ENCODE measurements around the gene GDPGP1.
"Not testable (repeated sequence)": the region's sequence is repeated elsewhere in the genome, so short reads cannot be mapped to it uniquely, and the experiment has no call there.

Gene GDPGP1, protein sequence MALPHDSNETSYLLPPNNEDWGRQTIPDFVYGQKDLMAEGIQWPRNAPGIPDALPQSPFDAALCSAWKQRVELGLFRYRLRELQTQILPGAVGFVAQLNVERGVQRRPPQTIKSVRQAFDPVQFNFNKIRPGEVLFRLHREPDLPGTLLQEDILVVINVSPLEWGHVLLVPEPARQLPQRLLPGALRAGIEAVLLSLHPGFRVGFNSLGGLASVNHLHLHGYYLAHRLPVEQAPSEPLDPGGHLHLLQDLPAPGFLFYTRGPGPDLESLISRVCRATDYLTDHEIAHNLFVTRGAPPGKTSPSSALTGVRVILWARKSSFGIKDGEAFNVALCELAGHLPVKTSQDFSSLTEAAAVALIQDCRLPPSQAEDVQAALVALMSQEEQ

DNA sequence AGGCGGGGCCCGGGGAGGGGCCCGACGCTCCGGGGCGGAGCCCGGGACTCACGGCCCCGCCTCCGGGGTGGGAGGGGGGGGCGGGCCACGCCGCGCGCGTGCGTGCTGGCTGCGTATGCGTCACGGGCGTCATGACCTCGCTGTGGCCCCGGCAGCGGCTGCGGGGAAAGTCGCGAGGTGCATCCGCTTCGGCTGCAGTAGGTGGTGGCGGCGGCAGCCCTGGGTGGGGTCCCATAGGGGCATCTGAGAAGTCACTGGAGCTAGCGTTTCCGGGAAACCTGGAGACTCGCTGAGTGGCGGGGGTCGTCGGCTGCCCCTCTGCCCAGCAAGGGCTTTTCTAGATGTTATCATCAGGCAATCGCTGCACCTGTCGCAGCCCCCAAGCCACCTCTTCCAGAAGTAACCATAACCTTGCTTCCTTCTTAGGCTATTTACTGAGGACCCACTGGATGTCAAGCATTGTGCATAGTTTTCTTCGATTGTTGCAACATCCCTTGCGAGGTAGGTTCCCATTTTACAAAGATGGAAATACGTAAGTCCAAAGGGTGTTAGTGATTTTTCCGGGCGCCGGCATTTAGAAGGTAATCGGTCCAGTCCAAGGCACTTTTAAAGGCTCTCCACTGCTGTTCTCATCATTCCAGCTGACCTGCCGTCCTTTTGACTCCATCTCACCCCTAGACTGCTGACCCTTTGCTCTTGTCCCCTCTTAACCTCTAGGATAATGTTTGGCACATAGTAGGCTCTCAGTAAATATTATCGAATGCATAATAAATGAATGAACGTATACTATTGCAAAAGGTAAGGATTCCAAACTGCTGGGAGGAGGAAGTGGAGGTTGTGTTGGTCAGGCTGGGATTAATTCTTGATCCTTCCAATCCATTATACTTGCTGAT lies at the start of gene GDPGP1:
Gene GDPGP1, plus strand, starts transcription at position 114 of the 893 bp plus-strand sequence. CDS start 6,700 bp downstream, outside the sequence.
- DNase-seq: no peak

DNA sequence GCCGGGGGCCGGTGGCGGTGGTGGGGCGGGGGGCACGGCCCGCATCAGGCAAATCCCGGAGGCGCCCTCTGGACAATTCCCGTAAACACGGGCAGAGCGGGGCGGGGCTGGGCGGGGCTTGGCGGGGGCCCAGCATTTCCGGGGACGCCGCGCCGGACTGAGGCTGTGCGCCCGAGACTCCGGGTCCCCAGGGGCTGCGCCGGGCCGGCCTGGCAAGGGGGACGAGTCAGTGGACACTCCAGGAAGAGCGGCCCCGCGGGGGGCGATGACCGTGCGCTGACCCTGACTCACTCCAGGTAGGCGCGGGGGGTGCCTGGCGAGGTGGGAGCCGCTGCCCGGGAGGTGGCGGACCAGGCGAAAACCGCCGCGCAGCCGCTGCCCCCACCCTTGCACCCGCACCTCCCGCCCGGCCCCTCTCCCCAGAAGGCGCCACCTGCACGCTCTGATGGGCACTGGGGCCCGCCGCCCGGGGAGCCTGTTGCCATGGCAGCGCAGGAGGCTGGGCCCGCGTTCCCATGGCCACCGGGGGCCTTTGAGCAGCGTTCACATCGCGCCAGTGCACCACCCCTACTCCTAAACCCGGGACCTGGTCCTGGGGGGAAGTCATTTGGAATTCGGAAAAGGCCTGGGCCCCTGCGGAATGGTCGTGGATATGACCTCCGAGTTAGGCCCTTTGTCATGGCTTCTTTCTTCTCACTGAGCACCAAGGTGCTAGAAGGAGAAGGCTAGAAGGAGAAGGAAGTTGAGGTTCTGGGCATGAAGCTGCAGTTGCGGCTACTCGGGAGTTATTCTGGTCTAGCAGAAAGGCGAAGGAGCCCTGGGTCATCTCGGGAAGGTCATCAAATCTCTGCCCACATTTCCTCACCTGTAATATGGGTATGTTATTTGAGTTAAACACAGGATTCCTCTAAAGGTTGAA lies 49.0 kb upstream of the GDPGP1 start:
- no peak for DNase-seq

DNA sequence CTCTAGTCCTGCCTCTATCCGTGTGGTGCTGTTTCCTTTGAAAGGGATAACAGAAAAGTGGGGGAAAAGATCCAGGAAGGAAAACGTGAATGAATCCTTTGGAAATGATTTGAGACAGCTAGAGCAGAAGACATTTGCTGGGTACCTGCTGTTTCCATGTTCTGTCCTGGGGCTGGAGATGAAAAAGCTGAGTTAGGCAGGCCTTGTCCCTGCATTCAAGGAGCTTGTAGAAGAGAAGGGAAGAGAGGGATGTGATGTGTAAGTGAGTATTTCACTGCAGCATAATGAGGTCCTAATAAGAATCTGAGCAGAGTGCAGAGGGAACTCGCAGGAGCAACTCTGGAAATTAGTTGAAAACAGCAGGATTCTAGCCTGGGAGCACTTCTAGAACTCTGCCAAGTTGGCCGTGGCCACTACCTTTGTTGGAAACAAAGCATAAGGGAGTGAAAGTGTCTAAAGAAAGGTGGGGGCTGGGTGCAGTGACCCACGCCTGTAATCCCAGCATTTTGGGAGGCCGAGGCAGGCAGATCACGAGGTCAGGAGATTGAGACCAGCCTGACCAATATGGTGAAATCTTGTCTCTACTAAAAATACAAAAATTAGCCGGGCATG lies 46.6 kb upstream of the GDPGP1 start:
- DNase-seq: no peak

DNA sequence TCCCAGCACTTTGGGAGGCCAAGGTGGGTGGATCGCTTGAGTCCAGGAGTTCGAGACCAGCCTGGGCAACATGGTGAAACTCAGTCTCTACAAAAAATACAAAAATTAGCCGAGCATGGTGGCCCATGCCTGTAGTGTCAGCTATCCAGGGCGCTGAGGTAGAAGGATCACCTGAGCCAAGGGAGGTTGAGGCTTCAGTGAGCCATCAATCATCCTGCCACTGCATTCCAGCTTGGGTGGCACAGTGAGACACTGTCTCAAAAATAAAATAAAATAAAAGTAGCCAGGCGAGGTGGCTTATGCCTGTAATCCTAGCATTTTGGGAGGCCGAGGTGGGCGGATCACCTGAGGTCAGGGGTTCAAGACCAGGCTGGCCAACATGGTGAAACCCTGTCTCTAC lies 45.9 kb upstream of the GDPGP1 start:
- DNase-seq: not testable (repeated sequence)

DNA sequence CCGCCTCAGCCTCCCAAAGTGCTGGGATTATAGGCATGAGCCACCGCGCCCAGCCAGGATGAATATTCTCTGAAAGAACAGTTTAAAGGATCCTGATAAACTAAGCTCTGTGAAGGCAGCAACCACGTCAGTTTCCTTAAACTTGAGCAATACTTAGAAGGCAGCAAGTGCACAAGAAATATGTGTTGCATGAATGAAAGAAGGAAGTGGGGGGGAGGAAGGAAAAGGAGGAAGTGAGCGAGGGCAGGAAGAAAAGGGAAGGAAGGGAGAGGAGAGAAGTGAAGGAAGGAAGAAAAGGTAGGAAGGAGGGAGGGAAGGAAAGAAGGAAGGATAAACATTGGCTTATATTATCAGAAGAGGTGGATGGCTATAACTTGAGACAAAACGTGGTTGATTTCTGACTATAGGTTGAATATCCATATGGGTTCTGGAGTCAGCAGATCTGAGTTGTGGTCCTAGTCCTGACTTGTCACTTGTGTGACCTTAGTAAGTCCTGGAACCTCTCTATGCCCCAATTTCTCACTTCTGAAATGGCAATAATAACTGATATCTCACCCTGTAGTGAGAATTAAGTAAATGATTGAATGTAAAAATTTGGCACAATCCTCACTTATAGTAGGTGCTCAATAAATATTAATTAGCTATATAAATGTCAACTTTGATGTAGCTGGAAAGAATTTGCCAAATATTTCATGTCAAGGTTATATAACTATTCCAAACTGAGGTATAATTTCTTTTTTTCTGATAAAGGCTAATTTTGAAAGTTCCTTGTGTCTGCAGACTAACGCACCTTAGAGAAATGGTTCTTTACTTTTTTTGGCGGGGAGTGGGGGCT lies 44.9 kb upstream of the GDPGP1 start:
- no peak for DNase-seq

DNA sequence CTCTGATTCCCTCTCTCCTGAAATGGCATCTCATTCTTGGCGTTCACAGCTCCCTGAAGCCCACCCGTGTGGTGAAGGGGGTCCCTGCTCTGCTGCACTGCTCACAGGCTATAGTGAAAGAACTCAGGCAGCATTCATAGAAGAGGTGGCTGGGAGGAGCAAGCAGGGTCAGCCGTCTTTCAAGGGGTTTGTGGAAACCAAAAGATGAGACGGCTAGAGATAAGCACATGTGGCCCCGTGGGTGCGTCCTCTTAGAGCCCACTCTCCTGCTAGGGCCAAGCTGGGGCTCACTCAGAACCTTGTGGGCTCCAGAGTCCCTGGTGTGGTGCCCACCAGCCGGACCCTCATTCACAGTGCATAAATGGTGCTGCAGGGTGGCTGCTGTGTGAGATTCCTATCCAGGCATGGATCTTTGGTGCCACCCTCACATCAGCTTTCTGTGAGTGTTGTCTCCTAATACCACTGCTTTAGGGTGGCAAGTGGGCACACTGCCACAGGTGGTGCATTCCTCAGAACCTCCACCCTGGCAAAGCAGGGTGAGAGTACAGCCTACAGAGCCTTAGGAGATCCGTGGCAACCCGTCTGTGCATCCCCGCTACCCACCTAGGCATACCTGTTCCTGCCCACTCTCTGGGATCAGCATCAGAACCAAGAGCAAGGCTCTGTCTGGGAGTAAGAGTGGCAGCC lies 44.1 kb upstream of the GDPGP1 start:
- no peak for DNase-seq

DNA sequence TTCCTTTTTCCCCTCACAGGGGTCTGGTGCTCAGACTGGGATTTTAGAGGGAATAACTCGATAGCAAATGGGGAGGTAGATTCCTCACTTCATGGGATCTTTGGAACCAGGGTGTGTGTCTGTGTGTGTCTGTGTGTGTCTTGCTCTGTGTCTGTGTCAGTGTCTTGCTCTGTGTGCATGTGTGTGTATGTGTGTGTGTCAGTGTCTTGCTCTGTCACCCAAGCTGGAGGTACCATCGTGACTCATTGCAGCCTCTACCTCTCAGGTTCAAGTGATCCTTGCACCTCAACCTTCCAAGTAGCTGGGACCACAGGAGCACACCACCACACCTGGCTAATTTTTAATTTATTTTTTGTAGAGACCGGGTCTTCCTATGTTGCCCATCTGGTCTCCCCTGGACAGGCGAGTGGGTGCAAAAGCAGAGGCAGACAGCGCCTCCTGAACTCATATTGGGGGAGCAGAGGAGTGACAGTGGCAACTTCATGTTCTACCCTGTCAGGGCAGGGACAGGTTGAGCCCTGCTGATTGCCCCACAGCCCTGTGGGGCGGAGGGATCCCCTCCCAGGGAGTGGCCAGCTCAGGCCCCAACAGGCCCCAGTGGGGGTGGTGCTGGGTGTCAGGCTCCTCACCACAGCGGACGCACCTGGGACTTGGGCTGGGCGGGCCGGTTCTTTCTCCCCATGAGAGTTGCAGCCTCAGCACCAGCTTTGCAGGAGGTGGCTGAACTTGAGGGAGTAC lies 43.2 kb upstream of the GDPGP1 start:
- DNase-seq: no peak

DNA sequence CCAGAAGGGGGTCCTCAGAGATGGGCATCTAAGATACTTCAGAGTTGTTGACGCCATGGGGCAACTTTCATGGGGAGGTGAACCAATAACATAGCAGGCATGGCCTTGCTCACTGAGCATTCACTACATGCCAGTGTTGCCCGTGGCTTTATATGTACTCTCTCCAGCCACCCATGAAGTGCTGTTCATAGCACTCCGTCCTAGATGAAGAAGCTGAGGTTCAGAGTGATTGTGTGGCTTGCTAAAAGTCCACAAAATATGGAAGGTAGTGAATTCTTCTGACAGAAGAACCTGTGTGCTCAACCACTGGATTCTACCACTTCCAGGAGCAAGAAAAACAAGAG lies 42.7 kb upstream of the GDPGP1 start:
- DNase-seq: no peak

DNA sequence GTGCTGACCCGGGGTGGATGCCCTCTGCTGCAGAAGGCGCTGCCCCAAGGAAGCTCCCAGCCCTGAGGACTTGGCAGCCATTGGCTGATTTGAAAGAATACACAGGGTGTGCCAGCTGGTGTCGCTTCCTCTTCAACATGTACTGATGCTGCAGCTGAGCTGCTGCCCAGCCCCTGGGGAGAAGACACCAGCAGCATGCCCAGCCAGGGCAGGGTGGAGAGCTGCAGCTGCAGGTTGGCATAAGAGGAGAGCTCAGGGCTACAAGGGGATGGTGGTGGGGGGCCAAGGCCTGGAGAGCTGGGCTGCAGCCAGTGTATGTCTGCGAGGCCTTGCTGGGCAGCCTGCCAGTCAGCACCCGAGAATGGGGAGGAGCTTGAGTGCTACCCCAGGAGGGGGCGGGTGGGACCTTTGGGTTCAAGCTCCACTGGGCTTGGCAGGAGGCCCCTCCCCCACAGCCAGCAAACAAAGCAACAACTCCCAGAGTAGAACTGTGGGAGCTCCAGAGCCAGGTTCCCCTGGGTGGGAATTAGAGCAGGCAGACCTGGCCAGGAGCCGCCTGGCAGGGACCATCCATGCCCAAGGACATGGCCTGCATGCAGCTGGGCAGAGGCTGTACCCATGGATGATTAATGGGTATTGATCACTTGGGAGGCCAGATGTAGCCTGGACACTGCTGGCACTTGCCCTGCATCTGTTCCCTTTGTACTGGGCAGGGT lies 42.1 kb upstream of the GDPGP1 start:
- peak; percentile 92 for DNase-seq

DNA sequence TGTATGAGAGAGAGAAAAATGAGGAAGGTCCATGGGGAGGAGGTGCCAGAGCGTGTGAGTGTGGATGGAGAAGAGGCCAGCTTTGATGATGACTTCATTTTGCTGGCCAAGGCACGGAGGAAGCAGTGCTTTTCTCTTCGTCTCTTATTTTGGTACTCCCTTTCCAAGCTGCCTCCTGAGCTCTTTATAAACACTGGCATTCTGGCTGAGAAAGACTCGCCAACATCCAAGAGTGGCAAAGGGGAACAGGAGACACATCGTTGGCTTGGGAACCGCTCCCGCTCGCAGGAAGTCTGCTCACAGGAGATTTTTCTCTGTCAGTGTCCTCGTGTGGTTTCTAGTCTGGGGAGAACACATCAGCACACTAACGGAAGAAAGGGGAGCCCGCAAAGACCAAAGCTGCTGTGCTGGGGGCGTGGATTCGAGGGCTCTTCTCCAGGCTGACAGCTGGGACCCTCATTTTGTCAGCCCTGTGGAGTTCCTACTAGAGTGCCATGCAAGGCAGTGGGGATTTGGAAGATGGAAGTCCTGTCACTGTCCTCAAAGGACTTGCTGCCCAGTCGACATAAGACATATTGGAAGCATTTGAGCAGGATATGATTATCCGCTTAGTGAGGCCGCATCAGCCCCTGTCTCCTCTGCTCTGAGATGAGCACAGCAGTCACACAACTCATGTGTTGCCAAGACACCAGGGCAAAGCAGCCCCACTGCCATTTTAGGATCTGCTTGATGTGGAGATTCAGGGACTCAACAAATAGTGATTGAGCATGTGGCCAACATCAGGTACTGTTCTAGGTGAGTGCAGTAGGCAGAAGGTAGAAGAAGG lies 40.8 kb upstream of the GDPGP1 start:
- no peak for DNase-seq

DNA sequence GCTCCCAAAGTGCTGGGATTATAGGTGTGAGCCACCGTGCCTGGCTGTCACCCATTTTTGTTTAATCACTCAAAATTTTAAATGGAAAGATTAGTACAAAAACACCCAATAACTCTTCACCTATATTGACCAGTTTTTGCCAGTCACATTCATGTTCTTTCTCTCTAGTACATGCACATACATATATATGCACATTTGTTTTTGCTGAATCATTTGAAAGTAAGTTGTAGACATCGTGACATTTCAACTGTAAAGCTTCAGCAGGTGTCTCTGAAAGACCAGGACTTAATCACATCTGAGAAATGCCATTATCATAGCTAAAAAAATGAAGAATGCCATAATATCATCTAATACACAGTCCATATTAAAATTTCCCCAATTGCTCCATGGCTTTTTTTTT lies 39.4 kb upstream of the GDPGP1 start:
- no peak for DNase-seq

DNA sequence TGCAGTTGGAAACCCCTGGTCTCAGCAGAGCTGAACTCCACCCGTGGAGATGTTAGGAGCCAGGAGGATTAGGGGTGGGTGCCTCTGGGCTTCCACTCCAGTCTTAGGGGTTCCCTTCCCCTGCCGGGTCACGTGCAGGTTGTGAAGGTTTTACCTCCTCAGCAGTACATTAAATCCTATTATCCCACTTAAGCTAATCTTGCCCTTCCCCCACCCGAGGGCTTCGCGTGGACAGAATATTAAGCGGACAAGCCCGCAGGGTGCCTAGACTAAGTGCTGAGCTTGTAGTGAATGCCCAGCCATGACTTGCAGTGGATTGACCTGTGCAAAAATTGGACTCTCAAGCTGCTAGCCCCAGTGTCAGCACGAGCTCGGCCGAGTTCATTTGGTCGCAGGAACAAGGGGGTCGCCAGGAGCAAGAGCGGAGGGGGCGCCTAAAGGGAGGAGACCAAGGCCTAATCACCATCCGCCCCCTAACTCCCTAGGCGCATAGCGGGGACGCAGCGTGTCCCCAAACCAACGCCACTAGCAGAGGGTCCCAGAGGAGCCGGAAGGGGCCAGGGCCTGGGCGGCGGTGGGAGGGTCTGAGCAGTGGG lies 33.4 kb upstream of the GDPGP1 start:
- DNase-seq: no peak

DNA sequence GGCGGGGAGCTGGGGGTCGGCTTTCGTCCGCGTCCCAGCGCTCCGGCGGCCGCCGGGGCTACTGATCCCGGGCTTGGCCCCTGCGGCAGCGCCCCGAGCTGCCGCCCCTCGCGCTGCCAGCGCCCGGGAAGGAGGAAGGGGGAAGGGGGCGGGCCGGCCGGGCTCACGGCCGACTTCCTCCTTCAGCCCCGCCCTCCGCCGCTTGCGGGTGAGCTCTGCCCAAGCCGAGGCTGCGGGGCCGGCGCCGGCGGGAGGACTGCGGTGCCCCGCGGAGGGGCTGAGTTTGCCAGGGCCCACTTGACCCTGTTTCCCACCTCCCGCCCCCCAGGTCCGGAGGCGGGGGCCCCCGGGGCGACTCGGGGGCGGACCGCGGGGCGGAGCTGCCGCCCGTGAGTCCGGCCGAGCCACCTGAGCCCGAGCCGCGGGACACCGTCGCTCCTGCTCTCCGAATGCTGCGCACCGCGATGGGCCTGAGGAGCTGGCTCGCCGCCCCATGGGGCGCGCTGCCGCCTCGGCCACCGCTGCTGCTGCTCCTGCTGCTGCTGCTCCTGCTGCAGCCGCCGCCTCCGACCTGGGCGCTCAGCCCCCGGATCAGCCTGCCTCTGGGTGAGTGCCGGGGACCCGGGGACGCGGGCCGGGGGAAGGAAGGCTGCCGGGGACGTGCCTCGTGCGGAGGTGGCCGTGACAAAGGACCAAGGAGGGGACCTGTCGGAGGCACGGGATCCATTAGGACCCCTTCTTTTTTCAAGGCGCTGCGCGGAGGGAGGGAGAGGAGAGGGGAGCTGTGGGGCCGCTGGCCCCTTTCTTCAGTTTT lies 32.7 kb upstream of the GDPGP1 start, which contains the start of gene SEMA4B:
Gene SEMA4B, plus strand, starts transcription at position 201 of the 814 bp plus-strand sequence. Its CDS starts 249 bp downstream, at position 450.
- no peak for DNase-seq

DNA sequence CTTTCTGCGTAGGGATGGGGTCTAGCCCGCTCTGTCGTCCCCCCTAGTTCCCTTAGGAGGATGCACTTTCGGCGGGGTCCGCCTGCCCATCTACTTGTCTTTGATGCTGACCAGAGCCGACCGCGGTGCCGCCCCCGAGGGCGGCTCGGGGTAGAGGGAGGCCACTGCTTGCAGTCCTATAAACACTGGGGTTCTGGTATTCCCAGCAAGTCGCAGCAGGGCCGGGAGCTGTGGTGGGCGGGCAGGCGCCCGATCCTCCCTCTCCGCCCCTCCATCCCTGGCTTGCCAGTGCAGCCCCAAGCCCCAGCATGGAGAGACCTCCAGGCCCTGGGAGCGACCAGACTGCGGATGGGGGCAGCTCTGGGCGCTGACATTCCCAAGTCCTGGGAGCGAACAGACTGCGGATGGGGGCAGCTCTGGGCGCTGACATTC lies 32.0 kb upstream of the GDPGP1 start:
- no peak for DNase-seq

DNA sequence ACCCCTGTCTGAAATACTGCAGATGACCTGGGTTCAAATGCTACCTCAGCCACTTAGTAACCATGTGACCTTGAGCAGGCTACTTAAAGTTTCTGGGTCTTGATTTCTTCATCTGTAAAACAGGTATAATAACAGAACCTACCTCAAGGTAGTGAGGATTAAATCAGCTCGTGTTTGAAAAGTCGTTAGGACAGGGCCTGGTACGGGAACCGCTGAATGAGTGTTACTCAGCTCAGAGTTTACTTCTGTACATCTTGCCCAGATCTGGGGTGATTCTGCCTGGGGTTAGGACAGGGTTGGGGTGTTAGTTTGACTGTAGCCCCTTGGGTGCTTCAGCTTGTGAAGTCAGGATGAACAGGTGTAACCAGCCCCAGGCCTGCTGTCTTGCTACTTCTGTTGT lies 31.1 kb upstream of the GDPGP1 start:
- no peak for DNase-seq

DNA sequence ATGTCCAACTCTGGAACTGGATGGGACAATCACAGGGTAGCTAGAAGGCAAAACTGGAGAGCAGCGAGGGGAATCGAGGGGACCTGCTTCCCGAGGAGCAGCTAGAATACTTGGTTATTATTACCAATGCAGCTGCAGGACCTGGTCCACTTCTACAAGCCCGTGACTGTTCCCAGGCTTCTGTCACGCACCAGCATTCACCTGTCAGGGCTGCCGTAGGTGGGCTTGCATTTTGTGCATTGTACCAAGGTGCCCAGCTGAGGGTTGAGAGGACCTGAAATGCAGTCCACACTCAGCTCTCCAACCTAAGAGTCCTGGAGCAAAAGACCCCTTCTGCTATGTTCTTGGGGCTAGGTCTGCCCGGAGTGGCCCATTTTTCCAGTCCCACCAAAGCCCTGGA lies 30.5 kb upstream of the GDPGP1 start:
- DNase-seq: no peak

DNA sequence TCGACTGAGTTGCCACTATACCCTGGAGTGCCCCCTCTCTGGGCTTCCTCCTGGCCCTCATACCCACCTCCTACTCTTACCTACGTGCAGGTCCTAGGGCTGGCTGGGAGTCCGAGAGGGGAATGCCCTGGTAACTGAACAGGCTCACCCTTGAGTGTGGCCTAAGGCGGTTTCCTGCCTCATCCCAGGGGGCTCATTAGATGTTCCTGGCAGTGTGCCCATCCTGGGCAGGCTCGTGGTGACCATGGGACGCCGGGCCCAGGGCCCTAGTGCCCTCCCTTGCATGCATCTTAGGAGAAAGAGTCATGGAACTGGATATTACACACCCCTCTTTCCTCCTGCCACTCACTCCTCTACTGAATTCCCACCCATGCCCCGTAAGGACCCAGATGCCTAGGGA lies 30.1 kb upstream of the GDPGP1 start:
- no peak for DNase-seq

Measured in NCI-H2029 treated with DMSO at 0.1 percent for 48 hours (cell line).